GM08714 (cell line): ENCODE results near the gene ADAMTSL1.

ENCODE experiments used
- H3K4me3 ChIP-seq: fragments of 200-500 bp; sonication (Bioruptor generic); 2 replicates; pipeline ENCODE4 v1.5.1; 2014; ENCODE audit warnings: mild to moderate bottlenecking, low read length, inconsistent platforms
- ZNF274 ChIP-seq: IDR thresholded peaks from 2 replicates; pipeline ENCODE4 v1.6.1; 2012; ENCODE audit warnings: mild to moderate bottlenecking, low read depth, low read length

The ADAMTSL1 gene

GRCh38 chr9:18456624-18457237 is 17.2 kb upstream of the ADAMTSL1 start:
- TF ChIP-seq ZNF274: no peak

GRCh38 chr9:18457510-18457909 is 16.4 kb upstream of the ADAMTSL1 start:
- no peak overlapping the region for H3K4me3 ChIP-seq
- no peak for TF ChIP-seq ZNF274

More at GRCh38 chr9:18456624-18457237, 17.2 kb upstream of the ADAMTSL1 start:
- no peak overlapping the region for H3K4me3 ChIP-seq

DNA sequence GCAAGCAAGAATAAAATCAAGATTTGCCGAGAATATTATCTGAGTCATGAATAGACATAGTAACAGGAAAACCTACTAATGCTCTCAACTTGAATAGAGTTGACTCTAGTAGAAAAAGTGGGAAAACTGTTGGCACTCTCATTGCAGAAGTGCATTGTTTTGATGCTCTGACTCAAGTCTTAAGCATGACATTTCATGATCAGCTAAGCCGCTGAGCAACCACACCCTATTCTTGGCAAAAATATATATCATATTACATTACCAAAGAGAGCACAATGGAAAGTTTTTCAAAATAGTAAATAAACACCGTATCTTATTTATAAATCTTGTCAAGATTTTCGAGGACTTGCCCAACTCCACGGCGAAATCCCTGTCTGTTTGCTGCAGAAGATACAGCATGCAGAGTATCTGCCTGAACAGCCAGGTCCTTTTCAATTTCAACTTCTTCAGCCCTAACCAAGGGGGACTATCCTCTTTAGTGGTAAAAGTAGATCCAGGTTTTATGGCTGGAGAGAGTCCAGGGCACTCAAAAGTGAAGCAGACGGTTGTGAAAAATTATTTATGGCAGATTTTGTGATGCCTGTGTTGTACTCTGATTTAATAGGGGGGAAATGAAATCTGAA is 13.9 kb upstream of the ADAMTSL1 start:
- no peak for TF ChIP-seq ZNF274
- H3K4me3 ChIP-seq: no peak overlapping the region

GRCh38 chr9:18461496-18461895 is 12.5 kb upstream of the ADAMTSL1 start:
- TF ChIP-seq ZNF274: no peak

DNA sequence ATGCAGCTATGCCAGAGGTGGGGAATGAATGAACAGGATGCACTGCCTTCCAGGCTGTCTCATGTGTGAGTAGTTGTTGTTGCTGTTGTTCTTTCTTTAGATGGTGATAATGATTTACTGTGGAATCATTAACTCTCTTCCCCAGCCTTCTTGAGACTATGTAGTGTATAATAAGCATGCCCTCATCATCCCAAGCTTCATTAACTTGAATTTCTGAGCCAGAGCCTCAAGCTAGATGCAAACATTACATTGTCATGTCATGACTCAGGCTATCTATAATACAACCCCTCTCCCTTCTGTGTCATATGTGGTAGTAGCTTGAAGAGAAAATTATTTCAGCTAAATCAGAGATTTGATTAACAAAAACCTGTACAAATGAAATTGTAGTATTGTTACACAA is 10.0 kb upstream of the ADAMTSL1 start:
- no peak overlapping the region for H3K4me3 ChIP-seq
- TF ChIP-seq ZNF274: no peak

More at GRCh38 chr9:18461496-18461895, 12.5 kb upstream of the ADAMTSL1 start:
- no peak overlapping the region for H3K4me3 ChIP-seq

- no peak overlapping the region for H3K4me3 ChIP-seq
- TF ChIP-seq ZNF274: no peak
Measured at GRCh38 chr9:18466101-18466500, 7.9 kb upstream of the ADAMTSL1 start.

DNA sequence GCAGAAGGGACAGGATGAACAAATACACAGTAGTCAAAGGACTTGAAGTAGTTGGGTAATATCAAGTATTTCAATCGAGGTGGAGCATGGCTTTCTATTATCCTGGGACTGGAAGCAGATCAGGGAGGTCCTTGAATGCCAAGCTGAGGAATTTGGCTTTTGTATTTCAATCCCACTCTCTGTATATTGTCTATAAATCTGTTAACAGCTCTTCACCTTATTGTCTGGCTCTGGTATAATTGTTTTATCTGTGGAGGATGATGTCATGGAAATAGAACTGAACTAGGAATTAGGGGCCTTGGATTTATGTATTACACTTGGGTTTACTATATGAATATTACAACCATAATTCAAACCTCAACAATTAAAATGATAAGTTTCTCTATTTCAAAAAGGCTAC is 6.3 kb upstream of the ADAMTSL1 start:
- H3K4me3 ChIP-seq: no peak overlapping the region
- TF ChIP-seq ZNF274: no peak

GRCh38 chr9:18472435-18472834 is 1.5 kb upstream of the ADAMTSL1 start:
- no peak overlapping the region for H3K4me3 ChIP-seq
- TF ChIP-seq ZNF274: no peak

GRCh38 chr9:18472841-18473251 is 1.1 kb upstream of the ADAMTSL1 start:
- no peak for TF ChIP-seq ZNF274
- no peak overlapping the region for H3K4me3 ChIP-seq

DNA sequence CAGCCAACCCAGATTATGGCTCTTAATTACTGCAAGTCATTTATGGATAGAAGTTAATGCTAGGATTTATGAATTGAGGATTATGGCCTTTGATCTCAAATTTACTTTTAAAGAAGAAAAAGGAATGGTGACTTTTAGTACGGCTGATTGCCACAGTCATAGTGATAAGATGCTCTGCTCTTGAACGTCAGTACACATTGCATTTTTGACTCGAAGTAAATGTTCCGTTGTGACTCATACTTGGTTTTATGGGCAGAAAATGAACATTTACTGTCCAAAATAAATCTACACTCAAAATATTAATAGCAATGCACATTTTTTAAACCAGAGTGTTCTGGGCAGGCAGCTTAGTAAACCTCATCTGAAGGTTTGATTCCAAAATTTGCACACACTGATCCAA is 830 bp downstream of the ADAMTSL1 start:
- TF ChIP-seq ZNF274: no peak
- no peak overlapping the region for H3K4me3 ChIP-seq

DNA sequence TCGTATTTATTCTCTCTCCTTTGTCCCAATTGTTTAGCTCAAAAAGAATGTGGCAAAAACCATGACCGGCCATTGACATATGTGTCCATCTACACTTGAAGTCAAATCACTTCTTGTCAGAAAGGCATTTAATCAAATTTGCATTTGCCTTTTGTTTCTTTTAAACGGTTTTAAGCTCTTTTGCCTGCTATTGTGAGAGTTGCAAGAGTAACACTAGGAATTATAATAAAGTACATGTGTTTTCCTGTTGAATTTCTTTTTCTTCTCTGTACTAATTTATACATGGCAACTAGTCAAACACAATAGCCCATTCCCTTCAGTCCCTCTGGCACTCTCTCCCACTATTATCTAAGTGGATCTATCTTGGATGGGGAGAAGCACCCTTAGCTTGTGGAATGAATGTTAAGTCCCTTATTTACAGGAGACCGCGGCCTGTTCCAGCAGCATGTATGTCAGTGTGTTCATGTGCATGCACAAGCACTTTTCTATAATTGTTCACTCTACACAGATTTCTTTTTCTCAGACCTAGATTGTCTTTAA is 3.2 kb downstream of the ADAMTSL1 start:
- no peak overlapping the region for H3K4me3 ChIP-seq
- TF ChIP-seq ZNF274: no peak

- no peak for TF ChIP-seq ZNF274
- no peak overlapping the region for H3K4me3 ChIP-seq
Measured at GRCh38 chr9:18477719-18478118, 3.8 kb downstream of the ADAMTSL1 start.

GRCh38 chr9:18478501-18479361 is 4.8 kb downstream of the ADAMTSL1 start:
- no peak overlapping the region for H3K4me3 ChIP-seq
- TF ChIP-seq ZNF274: no peak

DNA sequence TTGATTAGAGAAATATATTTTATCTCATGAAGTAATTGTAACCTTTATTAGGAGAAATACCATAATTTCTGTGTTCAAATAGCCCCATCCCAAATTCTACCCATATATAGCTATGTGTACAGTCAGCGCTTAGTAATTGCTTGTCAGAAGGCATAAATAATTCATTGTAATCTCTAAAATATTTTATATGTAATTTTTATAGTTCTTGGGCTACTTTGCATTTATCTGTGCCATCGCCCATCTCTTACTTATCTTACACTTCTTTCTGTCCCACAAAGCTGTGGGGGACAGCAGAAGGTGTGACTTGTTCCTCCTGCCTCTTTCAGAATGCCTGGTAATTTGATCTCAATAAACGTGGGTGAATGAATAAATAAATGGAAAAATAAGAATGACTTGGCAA is 5.5 kb downstream of the ADAMTSL1 start:
- no peak overlapping the region for H3K4me3 ChIP-seq
- TF ChIP-seq ZNF274: no peak

DNA sequence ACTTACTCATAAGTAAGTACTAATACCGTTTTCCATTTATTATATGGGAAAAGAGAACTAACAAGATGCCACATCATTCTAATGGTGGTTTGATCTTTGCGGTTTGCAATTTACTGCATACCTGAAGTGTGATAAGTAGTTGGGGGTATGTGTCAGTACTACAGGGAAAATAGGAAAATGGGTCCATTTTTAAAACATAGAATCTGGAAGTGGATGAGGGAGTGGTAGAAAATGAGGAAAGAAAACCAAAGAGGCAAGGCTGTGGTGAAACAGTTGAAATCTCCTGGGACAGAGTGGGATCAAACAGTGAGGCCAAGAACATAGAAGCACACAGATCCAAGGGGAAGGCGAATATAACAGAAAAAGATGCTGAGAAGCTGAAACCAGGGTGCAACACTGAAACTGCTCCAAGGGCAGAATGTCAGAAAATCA is 6.7 kb downstream of the ADAMTSL1 start:
- no peak overlapping the region for H3K4me3 ChIP-seq
- no peak for TF ChIP-seq ZNF274

- no peak for TF ChIP-seq ZNF274
- H3K4me3 ChIP-seq: no peak overlapping the region
Measured at GRCh38 chr9:18482371-18482770, 8.4 kb downstream of the ADAMTSL1 start.
